GM12878 (cell line): Measurements from ENCODE around the gene RACK1. TPM values are rescaled to one million over a fixed set of nuclear protein-coding genes. Genes with fewer than 3 reads are reported as not detected.

Experiments used
- BRCA1 ChIP-seq: IDR thresholded peaks from 2 replicates; pipeline ENCODE4 v1.6.1; 2011; ENCODE audit warnings: low read depth, low read length, improper control_type of control experiment
- CBX5 ChIP-seq: sonication (generic); IDR thresholded peaks from 2 replicates; pipeline ENCODE4 v1.6.1; 2016; ENCODE audit warnings: low read depth, moderate library complexity, mild to moderate bottlenecking, inconsistent platforms
- CEBPB ChIP-seq, 2 experiments: fragments of 150-350 bp in 1 of 2; IDR thresholded peaks; 2 replicates each; pipeline ENCODE4 v1.6.1; 2012 to 2014; ENCODE audit warnings: low read depth in 2 of 2, low read length in 2 of 2, borderline replicate concordance in 1 of 2, inconsistent platforms in 1 of 2
- CHD2 ChIP-seq: IDR thresholded peaks from 2 replicates; pipeline ENCODE4 v1.6.1; 2011; ENCODE audit warnings: low read depth, low read length, improper control_type of control experiment, borderline replicate concordance
- CREB1 ChIP-seq: IDR thresholded peaks from 2 replicates; pipeline ENCODE4 v1.6.1; 2012; ENCODE audit warnings: low read depth, mild to moderate bottlenecking, inconsistent platforms
- CUX1 ChIP-seq: IDR thresholded peaks from 2 replicates; pipeline ENCODE4 v1.6.1; 2012; ENCODE audit warnings: improper control_type of control experiment, low read depth, low read length; ENCODE audit not compliant: insufficient replicate concordance
- DPF2 ChIP-seq: fragments of 450-650 bp; IDR thresholded peaks from 2 replicates; pipeline ENCODE4 v1.6.1; 2017; ENCODE audit warnings: mild to moderate bottlenecking
- EGR1 ChIP-seq, 2 experiments: IDR thresholded peaks; 1 replicate in 1 of 2; 2 replicates in 1 of 2; pipeline ENCODE4 v1.6.1; 2011 to 2012; ENCODE audit warnings: low read depth in 2 of 2, low read length in 2 of 2, borderline replicate concordance in 1 of 2, mild to moderate bottlenecking in 1 of 2, moderate library complexity in 1 of 2
- FOXM1 ChIP-seq: IDR thresholded peaks from 2 replicates; pipeline ENCODE4 v1.6.1; 2012; ENCODE audit warnings: low read depth, mild to moderate bottlenecking, inconsistent platforms, low read length, moderate library complexity
- KDM1A ChIP-seq: fragments of 200-600 bp; sonication (generic); IDR thresholded peaks from 2 replicates; pipeline ENCODE4 v1.6.1; 2016; ENCODE audit warnings: borderline replicate concordance
- LARP7 ChIP-seq: fragments of 450-650 bp; IDR thresholded peaks from 2 replicates; pipeline ENCODE4 v1.6.1; 2017; ENCODE audit warnings: mild to moderate bottlenecking
- NBN ChIP-seq: fragments of 450-650 bp; IDR thresholded peaks from 2 replicates; pipeline ENCODE4 v1.6.1; 2016
- NFXL1 ChIP-seq: fragments of 450-650 bp; IDR thresholded peaks from 2 replicates; pipeline ENCODE4 v1.6.1; 2017; ENCODE audit warnings: antibody characterized with exemption, mild to moderate bottlenecking, borderline replicate concordance
- PKNOX1 ChIP-seq: fragments of 450-650 bp; IDR thresholded peaks from 2 replicates; pipeline ENCODE4 v1.6.1; 2016; ENCODE audit warnings: mild to moderate bottlenecking
- POLR2AphosphoS5 ChIP-seq: IDR thresholded peaks from 2 replicates; pipeline ENCODE4 v1.6.1; 2011; ENCODE audit warnings: mild to moderate bottlenecking, low read length, inconsistent platforms
- RAD21 ChIP-seq: IDR thresholded peaks from 2 replicates; pipeline ENCODE4 v1.6.1; 2011; ENCODE audit warnings: mild to moderate bottlenecking, low read depth, low read length, moderate library complexity; ENCODE audit not compliant: insufficient read depth
- SIX5 ChIP-seq: IDR thresholded peaks from 2 replicates; pipeline ENCODE4 v1.6.1; 2011; ENCODE audit warnings: mild to moderate bottlenecking, low read depth, low read length, moderate library complexity; ENCODE audit not compliant: severe bottlenecking
- SPI1 ChIP-seq: IDR thresholded peaks from 2 replicates; pipeline ENCODE4 v1.6.1; 2011; ENCODE audit warnings: low read depth, mild to moderate bottlenecking, low read length, moderate library complexity, borderline replicate concordance; ENCODE audit not compliant: insufficient read depth
- SUPT20H ChIP-seq: IDR thresholded peaks from 2 replicates; pipeline ENCODE4 v1.6.1; 2011; ENCODE audit warnings: low read depth, mild to moderate bottlenecking, low read length, moderate library complexity, borderline replicate concordance; ENCODE audit not compliant: control insufficient read depth
- TAF1 ChIP-seq: IDR thresholded peaks from 2 replicates; pipeline ENCODE4 v1.6.1; 2011; ENCODE audit warnings: mild to moderate bottlenecking, low read depth, low read length, borderline replicate concordance
- TBL1XR1 ChIP-seq: IDR thresholded peaks from 2 replicates; pipeline ENCODE4 v1.6.1; 2012; ENCODE audit warnings: low read depth, low read length, improper control_type of control experiment
- ZNF207 ChIP-seq: fragments of 450-650 bp; IDR thresholded peaks from 2 replicates; pipeline ENCODE4 v1.6.1; 2014; ENCODE audit warnings: antibody characterized with exemption, mild to moderate bottlenecking, borderline replicate concordance
- polyA plus RNA-seq, 11 experiments: library from polyadenylated mRNA; depleted of rRNA in 4 of 11; unstranded in 6 of 11; stranded (reverse) in 5 of 11; fragments of >200 nt; fragmentation: Nextera tagmentation in 4 of 11; fragmentation: Illumina TruSeq in 1 of 11; extraction: Ambion mirVana in 4 of 11; extraction: Trizol in 1 of 11; gene quantifications; 1 replicate in 1 of 11; 2 replicates in 10 of 11; pipeline versions ENCODE4 v1.2.1 to v1.2.3, GENCODE V29; 2011 to 2016; ENCODE audit warnings: inconsistent platforms in 2 of 11, missing spikeins in 2 of 11, low read depth in 1 of 11
- total RNA-seq, 4 experiments: library from RNA; depleted of rRNA in 3 of 4; stranded (reverse); fragments of >200 nt in 3 of 4; fragmentation: Illumina TruSeq in 1 of 4; extraction: Trizol in 1 of 4; gene quantifications; 2 replicates each; pipeline versions ENCODE4 v1.2.1 to v1.2.3, GENCODE V29; 2013 to 2021
- TF ChIP-seq, protein P1 (sequence below): IDR thresholded peaks from 2 replicates; pipeline ENCODE4 v1.6.1; 2012; ENCODE audit warnings: low read length, inconsistent platforms

The RACK1 gene
- total and polyA plus RNA-seq, 10 of the 15 experiments (the other 5 are each of a cell fraction or from before 2014, with no cell fraction given): 1,365 to 6,584 (median 4,167) TPM

DNA sequence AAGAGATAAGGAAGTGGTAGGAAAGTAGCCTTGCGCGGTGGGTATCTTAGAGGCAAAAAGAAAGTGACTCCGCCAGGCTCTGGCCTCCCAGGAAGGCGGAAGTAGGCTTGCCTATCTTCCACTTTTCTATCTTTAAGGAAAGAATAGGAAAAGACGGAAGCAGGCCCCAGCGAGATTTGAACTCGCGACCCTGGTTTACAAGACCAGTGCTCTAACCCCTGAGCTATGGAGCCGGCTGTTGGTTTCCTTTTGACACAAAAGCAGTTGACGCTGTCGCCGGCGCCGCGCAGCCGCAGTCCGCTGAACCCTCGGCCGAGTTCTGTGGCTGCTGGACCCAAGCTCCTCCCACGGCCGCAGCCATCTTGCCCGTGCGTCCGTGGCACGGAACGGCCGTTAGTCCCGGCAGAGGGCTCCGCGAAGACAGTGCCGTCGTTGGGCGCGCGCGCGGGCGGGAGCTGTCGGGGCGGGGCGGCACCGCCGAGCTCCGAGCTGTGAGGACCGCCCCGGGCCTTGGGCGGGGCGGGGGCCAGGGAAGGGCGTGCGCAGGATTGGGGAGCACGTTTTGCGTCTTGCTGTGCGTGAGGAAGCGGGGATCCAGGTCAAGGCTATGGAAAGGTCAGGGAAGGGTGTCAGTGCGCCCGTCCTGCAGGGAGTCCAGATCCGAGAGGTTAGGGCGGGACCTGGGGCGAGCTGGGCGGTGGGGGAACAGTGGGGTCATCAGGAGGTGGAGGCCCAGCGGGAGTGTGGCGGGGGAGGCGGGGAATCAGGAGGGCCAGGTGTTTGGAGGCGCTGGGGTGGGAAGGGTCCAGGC, 52.0 kb downstream of the RACK1 start (continued):
- TF ChIP-seq CUX1 (no peak), NBN (peak; percentile 38), BRCA1 (no peak), KDM1A (no peak), SIX5 (no peak), PKNOX1 (no peak), LARP7 (peak; percentile 84), FOXM1 (no peak), DPF2 (peak; percentile 17; the same call in 1 of the 2 replicates), RAD21 (no peak), CHD2 (no peak), POLR2AphosphoS5 (peak; percentile 54; the same call in 1 of the 2 replicates), CBX5 (no peak), SPI1 (peak; percentile 36; the same call in 1 of the 2 replicates), CEBPB (IDR thresholded peaks at IDR 0.05; ENCODE audit: borderline replicate concordance in 1 of 2, low read depth in 2 of 2, low read length in 2 of 2) (no peak), TBL1XR1 (peak; percentile 88), TAF1 (peak; percentile 19; the same call in 1 of the 2 replicates), SUPT20H (no peak), ZNF207 (peak; percentile 95; the same call in 1 of the 2 replicates), EGR1 (IDR thresholded peaks at IDR 0.05; ENCODE audit: borderline replicate concordance in 1 of 2, low read depth in 2 of 2, low read length in 2 of 2) (peak in 1 of 2 experiments; percentile 62; a peak in 1 of 3 replicates), NFXL1 (peak; percentile 77; the same call in 1 of the 2 replicates), CREB1 (no peak)
- TF ChIP-seq, protein P1, sequence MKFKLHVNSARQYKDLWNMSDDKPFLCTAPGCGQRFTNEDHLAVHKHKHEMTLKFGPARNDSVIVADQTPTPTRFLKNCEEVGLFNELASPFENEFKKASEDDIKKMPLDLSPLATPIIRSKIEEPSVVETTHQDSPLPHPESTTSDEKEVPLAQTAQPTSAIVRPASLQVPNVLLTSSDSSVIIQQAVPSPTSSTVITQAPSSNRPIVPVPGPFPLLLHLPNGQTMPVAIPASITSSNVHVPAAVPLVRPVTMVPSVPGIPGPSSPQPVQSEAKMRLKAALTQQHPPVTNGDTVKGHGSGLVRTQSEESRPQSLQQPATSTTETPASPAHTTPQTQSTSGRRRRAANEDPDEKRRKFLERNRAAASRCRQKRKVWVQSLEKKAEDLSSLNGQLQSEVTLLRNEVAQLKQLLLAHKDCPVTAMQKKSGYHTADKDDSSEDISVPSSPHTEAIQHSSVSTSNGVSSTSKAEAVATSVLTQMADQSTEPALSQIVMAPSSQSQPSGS: no peak
